Inferior parietal cortex (tissue), 1 donor: ENCODE measurements around the gene THADA.

Source experiments
- DNase-seq: peaks from one replicate; pipeline ENCODE4 v3.0.0-alpha.2; 2016; ENCODE audit errors: extremely low spot score

Gene THADA

DNA sequence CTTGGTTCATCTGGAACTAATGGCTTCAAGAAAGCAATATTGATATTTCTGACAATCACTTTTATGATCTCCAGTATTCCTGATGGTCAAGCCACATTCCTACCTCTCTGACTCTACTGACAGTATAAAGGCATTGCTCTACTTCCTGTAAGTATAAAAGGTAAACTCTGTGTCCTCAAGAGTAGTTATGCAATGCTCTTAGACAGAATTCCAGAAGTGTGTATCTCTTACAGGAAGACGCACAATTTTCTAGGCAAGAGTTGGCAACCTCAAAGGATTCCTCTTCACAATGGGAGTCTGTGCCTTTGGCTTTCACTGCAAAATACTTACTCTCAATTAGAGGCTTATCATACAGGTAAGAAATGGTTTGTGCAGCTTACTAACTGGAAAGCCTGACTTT, 100.1 kb downstream of the THADA start:
- no peak for DNase-seq

DNA sequence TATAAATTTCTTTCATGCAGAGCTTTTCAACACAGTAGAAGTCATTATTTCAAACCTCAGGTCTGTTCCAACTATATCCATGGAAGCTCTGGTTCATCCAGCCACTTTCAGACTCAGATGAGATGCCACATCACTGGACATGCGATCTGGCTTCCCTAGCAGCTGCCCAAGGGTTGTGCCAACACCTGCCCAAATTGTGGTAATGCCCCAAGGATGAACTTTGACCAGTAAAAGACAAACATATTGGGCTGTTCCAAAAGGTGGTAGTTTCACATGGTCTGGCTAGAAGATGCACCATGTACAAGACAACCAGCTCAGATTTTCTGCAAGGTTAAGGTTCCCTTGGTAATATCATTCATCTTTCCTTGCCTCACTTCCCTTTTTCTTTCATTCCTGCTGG, 101.9 kb downstream of the THADA start:
- DNase-seq: no peak

DNA sequence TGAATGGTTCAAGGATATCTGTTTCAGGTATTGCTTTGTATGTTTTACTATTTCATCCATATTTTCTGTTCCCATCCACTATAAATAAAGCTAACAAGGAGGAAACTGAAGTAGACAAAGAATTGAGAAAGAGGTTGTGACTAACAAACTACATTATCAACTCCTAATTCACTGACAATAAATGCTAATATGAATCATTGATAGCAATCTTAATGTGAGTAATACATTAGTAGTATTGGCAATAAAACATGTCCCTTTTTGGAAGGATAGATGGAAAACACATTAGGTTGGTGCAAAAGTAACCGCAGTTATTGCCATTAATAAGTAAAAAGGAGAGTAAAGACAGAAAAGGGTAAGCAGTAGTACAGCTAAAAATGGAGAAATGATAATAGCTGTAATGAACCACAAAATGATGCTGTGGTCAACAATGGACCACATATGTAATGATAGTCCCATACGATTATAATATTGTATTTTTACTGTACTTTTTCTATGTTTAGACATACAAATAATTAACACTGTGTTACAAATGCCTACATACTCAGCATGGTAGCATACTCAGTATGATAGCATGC, 104.7 kb downstream of the THADA start:
- no peak for DNase-seq

DNA sequence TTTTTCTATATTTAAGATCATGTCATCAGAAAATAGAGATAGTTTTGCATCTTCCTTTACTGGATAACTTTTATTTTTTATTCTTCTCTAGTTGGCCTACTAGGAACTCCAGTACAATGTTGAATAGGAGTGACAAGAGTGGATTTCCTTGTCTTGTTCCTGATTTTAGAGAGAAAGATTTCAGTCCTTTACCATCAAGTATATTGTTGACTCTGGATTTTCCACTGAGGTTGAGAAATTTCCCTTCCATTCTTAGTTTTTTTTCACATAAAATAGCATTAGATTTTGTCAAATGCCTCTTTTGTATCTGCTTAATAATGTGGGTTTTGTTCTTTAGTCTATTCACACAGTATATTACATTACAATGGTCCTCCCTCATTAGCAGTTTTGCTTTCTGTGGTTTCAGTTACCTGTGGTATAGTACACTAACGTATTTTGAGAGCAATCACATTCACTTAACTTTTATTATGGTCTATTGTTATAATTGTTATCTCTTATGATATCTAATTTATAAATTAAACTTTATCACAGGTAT, 105.5 kb downstream of the THADA start:
- no peak for DNase-seq

DNA sequence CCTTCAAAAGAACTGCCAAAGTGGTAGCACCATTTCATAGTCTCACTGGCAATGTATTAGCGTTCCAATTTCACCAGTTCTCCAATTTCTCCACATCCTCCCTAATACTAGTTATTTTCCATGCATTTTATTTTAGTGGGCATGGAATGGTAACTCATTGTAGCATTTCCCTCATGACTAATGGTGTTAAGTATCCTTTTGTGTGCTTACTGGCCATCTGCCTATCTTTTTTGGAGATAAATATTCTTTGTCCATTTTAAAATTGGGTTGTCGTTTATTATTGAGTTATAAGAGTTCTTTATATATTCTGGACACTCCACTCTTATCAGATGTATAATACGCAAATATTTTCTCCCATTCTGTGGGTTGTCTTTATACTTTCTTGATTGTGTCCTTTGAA, 107.1 kb downstream of the THADA start:
- no peak for DNase-seq

DNA sequence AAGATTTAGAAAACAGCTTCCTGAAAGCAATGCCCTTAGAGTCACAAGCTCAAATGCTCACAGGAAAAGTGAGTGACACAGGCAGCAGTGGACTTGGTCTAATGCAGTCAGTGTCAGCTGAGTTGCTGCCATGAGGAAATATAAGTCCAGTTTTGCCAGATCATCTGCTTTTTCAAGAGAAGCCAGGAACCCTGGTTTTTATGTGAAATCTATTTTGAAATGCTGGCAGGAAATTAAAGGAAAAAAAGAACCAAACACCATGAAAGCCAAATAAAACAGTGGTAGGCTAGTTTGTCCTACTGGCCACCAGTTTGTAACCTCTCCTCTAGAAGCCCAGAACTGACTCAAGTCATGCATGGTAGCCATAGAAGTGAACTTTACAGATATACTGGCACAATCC, 109.2 kb downstream of the THADA start:
- no peak for DNase-seq

DNA sequence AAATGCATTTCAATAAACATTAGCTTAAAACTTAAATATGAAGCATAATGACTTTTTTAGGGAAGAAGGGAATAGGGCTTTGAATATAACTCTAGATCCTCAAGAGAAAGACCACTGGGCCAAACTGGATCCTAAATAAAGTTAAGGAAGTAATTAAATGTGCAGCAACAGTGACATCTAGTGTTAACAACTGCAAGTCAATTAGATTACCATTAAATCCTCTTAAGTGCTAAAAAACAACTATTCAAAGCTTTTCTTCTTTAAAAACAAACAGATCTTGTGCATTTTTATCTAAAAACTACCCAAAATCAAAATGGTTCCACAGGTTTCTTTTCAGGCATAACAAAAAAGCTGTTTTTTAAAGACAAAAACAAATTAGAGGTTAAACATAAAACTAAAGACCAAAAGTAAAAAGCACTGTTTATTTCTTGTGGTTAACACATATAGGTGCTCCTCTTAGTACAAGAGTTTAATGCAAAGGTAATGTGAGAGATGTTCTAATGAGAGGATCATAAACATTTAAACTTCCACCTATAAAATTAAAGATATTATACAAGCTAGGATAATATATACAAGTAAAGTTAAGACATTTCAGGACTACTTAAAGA, 111.4 kb downstream of the THADA start:
- DNase-seq: peak; percentile 83

DNA sequence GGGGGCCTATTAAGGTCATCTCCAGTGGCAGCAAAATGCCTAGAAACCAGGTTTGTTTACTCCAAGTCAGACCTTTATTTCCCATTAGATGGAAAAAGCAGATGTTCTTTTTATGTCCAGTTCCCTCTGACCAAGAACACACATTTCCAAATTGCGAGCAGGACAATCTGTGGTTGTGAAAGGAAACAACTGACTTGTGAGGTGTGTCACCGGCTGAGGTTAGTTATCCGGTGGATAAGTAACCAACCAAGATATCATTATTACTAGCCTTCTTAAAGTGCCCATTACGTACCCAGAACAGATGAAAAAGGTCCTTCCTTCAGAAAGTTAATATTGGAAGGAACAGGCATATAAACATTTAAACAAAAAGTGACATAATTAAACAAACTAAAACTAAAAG, 112.9 kb downstream of the THADA start:
- no peak for DNase-seq

DNA sequence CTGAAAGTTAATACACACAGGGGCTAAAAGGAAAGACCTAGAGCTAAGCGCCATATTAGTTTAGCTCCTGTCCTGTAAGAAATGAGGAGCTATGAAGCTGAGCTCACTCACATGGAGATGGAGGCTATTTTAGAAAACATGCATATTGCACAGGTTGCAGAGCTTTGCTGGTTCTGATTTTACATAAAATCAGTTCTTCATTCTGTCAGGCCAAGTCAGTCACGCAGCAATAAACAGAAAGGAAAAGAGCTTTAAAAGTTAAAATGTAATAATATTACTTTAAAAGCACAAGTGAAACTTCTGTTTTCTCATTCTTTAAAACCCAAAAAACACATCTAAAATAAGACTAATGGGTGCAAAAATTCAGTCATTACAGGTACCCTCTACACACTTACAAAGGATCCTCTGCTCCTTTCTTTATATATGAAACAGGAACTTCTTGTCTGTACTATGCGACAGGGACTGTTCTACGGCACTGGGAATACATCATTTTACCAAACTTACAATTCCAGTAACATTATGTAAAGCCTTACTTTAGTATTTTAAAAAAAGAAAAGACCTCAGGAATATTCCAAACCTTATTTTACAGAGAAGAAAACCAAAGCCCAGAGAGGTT, 113.8 kb downstream of the THADA start:
- DNase-seq: no peak

DNA sequence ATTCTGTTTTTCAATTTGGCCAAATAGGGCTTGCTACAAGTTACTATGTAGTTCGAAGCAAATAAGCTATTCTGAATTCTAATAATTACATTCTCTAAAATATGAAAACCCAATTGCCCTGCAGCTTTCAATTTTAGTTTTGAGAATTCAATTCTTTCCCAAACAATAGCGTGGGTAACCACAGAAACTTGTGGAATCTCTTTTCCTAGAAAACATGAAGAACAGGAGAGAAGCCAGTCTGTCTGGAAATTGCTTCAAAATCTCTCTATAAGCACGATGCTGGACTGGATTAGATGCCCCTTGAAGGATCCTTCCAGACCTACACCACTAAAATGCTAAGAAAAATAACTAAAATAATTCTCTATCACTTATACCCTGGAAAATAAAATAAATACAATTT, 115.0 kb downstream of the THADA start:
- DNase-seq: no peak

DNA sequence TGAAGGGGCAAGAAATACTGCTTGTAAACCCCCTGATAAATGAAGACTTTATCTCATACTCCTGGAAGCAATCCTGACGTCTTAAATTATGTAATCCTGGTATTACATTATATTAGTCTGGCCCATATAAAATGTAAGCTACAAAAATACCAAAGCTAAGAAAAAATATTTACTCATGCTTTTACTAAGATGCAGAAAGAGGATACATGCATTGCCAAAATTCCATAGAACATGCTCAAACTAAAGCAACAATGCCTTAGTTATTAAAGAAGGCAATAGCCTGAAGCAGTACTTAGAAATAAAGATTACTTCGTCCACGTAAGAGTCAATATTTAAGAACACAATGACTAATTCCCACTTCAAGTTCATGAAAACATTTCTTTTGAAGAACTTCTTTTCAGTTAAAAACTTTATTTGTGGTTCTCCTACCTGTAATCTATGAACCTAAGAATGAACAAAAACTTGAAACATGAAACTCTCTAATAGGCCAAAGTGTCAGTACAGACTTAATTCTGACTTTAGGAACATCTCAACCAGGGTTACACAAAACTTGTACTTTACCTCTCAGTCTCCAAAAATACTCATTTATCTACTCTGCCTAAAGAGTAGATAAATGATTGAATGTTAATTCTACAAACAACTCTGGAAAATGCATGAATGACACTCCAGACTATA, 117.3 kb downstream of the THADA start:
- DNase-seq: no peak

DNA sequence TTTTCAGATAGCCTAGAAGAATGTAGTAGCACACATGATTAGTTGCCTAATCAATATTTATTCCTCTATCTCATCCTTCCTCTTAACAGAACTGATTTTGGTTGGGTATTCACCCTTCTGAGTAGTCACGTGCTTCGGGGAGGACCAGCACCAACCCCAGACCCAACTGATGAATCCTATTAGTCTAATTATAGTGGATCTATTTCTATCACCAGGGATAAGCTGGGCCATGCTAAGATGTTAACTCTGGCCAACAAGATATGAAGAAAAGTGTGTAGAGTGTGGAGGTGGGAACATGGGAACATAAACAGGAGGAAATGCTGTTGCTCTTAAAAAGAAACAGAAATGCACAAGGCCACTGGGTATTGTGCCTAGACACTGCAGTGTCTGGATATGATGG, 119.9 kb downstream of the THADA start:
- no peak for DNase-seq

DNA sequence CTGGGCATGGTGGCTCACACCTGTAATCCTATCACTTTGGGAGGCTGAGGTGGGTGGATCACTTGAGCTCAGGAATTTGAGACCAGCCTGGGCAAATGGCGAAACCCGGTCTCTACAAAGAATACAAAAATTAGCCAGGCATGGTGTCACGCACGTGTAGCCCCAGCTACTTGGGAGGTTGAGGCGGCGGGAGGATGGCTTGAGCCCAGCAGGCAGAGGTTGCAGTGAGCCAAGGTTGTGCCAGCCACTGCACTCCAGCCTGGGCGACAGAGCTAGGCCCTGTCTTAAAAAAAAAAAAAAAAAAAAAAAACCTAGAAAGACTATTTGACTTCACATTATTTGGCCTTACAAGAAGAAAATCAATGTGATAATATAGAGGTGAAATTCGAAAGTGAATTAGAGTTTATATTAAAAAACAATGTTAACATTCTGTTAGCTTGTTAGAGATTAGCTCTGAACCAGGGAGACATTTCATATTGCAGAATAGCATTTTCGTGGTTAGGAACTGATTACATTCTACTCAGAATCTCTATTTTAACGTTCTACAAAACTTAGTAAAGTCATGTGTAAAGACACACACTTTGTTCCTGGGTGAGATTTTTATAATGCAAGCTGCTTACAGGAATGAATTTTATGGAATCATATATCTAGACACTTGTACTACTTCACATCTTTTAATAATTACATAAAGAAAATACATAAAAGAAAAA, 120.5 kb downstream of the THADA start:
- no peak for DNase-seq

DNA sequence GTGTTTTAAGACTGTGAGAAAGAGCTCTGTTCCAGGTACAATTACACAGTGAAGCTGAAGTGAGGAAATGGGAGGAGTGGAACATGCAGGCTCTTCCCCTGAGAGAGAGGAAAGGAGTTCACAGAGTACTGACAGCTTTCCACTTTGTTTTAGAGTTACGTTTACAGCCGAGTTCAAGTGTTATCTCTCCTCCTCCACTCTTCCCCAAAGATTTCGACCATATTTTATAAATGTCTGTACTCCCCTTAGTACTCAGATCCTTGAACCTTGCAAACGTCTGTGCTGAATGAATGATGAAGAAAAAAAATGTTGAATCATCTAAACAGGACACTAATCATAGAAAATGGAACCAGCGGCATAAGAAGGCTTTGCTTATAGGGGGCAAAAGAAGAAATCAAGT, 121.6 kb downstream of the THADA start:
- no peak for DNase-seq

DNA sequence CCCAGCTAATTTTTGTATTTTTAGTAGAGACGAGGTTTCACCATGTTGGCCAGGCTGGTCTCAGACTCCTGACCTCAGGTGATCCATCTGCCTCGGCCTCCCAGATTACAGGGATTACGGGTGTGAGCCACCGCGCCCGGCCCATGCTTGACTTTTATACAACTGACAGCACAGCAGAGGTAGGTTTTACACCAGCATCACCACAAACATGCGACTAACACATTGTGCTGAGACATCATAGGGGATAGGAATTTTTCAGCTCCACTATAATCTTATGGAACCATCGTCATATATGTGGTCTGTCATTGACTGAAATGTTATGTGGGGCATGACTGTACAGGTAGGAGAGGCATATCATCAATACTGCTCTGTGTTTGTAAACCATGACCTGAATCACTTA, 122.1 kb downstream of the THADA start:
- DNase-seq: no peak

DNA sequence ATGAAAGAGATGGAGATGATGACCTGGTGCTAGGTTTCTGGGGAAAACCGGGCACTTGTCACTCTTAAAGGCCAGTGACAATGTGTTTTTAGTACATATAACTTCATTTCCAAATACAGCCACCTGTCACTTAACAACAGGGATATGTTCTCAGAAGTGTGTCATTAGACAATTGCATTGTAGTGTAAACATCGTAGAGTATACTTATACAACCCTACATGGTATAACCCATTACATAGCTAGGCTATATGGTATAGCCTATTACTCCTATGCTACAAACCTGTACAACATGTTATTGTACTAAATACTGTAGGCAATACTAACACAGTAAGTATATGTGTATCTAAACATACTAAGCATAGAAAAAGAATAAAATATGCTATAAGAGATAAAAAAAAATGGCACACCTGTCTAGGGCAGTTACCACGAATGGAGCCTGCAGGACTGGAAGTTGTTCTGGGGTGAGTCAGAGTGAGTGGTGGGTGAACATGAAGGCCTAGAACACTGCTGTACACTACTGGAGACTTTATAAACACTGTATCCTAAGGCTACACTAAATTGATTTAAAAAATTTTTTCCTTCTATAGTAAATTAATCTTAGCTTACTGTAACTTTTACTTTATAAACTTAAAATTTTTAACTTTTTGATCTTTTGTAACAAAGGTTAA, 123.2 kb downstream of the THADA start:
- no peak for DNase-seq

DNA sequence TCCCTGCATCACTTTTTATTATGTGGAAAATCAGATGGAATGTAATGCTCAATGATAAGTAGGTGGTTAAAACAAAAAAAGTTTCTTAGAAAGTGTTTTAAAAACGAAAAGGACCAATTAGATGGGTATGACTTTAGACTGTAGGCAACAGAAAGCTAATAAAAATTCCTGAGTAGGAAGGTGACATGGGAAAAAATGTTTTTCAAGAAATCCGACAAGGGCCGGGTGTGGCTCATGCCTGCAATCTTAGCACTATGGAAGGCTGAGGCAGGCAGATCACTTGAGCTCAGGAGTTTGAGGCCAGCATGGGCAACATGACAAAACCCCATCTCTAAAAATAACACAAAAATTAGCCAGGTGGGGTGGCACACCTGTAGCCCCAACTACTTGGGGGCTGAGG, 126.1 kb downstream of the THADA start:
- DNase-seq: no peak

DNA sequence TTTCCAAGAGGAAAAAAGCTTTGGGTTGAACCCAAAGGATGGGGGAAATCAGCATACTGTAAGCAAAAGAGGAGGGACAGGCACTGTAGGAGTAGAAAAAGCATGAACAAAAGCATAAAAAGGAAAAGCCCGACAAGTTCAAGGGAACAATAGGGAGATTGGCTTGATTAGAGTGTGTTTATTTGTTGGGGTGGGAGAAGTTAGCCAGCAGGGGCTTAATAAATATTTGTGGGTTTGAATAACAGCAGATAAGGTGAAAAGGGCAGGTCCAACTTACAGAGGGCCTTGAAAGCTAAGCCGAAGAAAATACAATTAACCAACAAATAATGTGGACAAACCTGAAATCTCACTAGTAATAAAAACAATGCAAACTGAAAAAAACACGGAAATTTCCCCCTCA, 126.7 kb downstream of the THADA start:
- no peak for DNase-seq

DNA sequence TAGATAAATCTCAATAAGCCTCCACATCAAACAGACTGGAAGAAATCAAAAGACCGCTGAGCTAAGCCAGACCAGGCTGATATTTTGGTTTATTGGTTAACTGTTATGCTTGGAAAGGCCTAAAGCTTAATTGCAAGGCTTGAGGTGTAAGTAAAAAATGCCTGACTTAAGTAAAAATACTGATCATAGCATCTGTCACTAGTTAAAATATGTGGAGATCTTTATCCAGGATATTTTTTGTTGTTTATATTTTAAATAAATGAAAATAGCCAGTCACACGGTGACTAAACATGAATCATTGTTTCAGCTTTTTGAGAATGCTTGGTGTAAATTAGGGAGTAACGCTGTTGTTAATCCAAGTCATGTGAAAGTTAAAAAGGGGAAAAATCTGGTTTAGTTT, 127.9 kb downstream of the THADA start:
- DNase-seq: no peak

DNA sequence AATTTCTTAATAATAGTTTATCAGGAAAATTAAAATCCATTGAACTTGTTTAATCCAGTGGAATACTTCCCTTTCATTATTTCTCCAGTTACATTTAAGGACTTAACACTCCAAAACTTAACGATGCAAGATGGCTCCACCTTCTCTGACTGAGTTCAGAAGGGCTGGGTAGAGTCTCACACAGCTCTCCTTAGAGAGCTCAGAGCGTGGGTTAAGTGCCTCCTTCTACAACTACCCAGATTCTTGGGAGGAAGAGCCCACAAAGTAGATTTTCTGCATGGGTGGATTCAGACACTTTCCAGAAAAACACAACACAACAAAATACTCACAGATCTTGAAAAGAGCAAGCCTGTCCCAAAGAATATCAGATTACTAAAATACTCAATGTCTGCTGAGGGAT, 130.6 kb downstream of the THADA start:
- DNase-seq: no peak

DNA sequence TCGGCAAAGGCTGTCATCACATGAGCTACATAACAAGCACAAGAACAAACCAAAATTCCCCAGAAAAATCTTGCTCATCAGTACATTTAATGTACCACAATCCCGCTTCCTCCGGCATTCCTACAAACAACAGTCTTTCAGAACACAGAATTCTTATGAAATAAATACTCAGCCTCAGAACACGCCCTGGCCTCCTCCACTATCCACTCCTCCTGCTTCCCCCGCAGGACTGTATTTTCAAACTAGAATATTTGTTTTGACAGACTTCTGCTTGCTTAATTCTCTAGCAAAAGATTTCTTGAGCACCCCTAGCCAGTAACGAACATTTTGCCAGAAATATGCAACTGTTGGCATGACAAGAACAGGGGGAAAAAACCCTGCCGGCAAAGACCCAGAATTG, 131.2 kb downstream of the THADA start:
- DNase-seq: no peak
